IMR-90 (cell line): ENCODE measurements around the gene CHTF8. TPM values are rescaled to one million over a fixed set of nuclear protein-coding genes. Genes with fewer than 3 reads are reported as not detected.

Experiments used
- ATAC-seq: fragments of 200-7000 bp; cut with Tn5 transposase; 2 replicates; pipeline ENCODE4 v1.9.1; 2020; ENCODE audit warnings: low read depth, mild to moderate bottlenecking, moderate library complexity
- BruUV-seq: library from RNA; stranded (reverse); fragments of 400-500 nt; replicated peaks from 2 replicates; lab custom pipeline; 2021; lab: Mats Ljungman, UMichigan
- CTCF ChIA-PET: fragments of 300-600 bp; formaldehyde crosslinking; extraction: SDS; loops from one replicate; lab custom pipeline; 2021; ENCODE audit warnings: antibody characterized with exemption; lab: Yijun Ruan, JAX
- POLR2A ChIA-PET: fragments of 300-600 bp; sonication (Branson Sonifier 250); formaldehyde crosslinking; loops from one replicate; lab custom pipeline; 2022; ENCODE audit warnings: antibody characterized with exemption; ENCODE audit not compliant: unreplicated experiment; lab: Charles Lee
- DNase-seq: peaks from one replicate; pipeline ENCODE4 v3.0.0; 2013
- H2AFZ ChIP-seq: replicated peaks from 2 replicates; pipeline ENCODE3; 2013; ENCODE audit warnings: low read length, mild to moderate bottlenecking; ENCODE audit not compliant: poor library complexity
- H2AK5ac ChIP-seq: 2 replicates; pipeline ENCODE4 v1.6.1; 2013; ENCODE audit warnings: low read depth, low read length, inconsistent platforms
- H2AK9ac ChIP-seq: replicated peaks from 2 replicates; pipeline ENCODE3; 2013; ENCODE audit warnings: mild to moderate bottlenecking, low read depth, low read length, moderate library complexity; ENCODE audit not compliant: poor library complexity
- H2BK120ac ChIP-seq: 2 replicates; pipeline ENCODE4 v1.6.1; 2013; ENCODE audit warnings: low read depth, low read length, inconsistent platforms
- H2BK15ac ChIP-seq: 3 replicates; pipeline ENCODE4 v1.6.1; 2013; ENCODE audit warnings: low read depth, low read length, inconsistent platforms
- H2BK20ac ChIP-seq: 2 replicates; pipeline ENCODE4 v1.6.1; 2013; ENCODE audit warnings: low read depth, mild to moderate bottlenecking, inconsistent platforms, low read length, moderate library complexity
- H2BK5ac ChIP-seq: 2 replicates; pipeline ENCODE4 v1.6.1; 2013; ENCODE audit warnings: mild to moderate bottlenecking, low read depth, low read length, inconsistent platforms; ENCODE audit not compliant: poor library complexity, severe bottlenecking
- H3K14ac ChIP-seq: replicated peaks from 2 replicates; pipeline ENCODE4 v1.6.1; 2013; ENCODE audit warnings: low read depth, low read length, inconsistent platforms
- H3K18ac ChIP-seq: 2 replicates; pipeline ENCODE4 v1.6.1; 2013; ENCODE audit warnings: low read depth, low read length, control low read depth
- H3K23ac ChIP-seq: 2 replicates; pipeline ENCODE4 v1.6.1; 2013; ENCODE audit warnings: low read depth, low read length, inconsistent platforms
- H3K27ac ChIP-seq: 2 replicates; pipeline ENCODE4 v1.5.1; 2013; ENCODE audit warnings: mild to moderate bottlenecking, control low read depth, low read length; ENCODE audit not compliant: insufficient read depth
- H3K27me3 ChIP-seq: 2 replicates; pipeline ENCODE4 v1.6.1; 2013; ENCODE audit warnings: low read length; ENCODE audit not compliant: control insufficient read depth, insufficient read depth
- H3K36me3 ChIP-seq: 2 replicates; pipeline ENCODE4 v1.6.1; 2013; ENCODE audit warnings: low read length, mixed read lengths; ENCODE audit not compliant: control insufficient read depth, insufficient read depth
- H3K4ac ChIP-seq: 2 replicates; pipeline ENCODE4 v1.6.1; 2013; ENCODE audit warnings: low read depth, low read length, inconsistent platforms
- H3K4me1 ChIP-seq: 2 replicates; pipeline ENCODE4 v1.6.1; 2013; ENCODE audit warnings: low read length, mixed read lengths; ENCODE audit not compliant: control insufficient read depth, insufficient read depth
- H3K4me2 ChIP-seq: 2 replicates; pipeline ENCODE4 v1.6.1; 2013; ENCODE audit warnings: low read depth, mild to moderate bottlenecking, control low read depth, low read length, moderate library complexity
- H3K4me3 ChIP-seq: 2 replicates; pipeline ENCODE4 v1.5.1; 2013; ENCODE audit warnings: low read depth, mild to moderate bottlenecking, control low read depth, low read length, moderate library complexity; ENCODE audit not compliant: insufficient read depth
- H3K56ac ChIP-seq: 2 replicates; pipeline ENCODE4 v1.6.1; 2013; ENCODE audit warnings: low read length, inconsistent platforms; ENCODE audit not compliant: insufficient read depth; ENCODE audit errors: extremely low read depth
- H3K79me1 ChIP-seq, 2 experiments: 2 replicates each; pipeline ENCODE4 v1.6.1; 2013; ENCODE audit warnings: low read length in 2 of 2, inconsistent platforms in 1 of 2, low read depth in 1 of 2
- H3K9ac ChIP-seq: 2 replicates; pipeline ENCODE4 v1.6.1; 2013; ENCODE audit warnings: low read depth, low read length, control low read depth
- H3K9me1 ChIP-seq: 2 replicates; pipeline ENCODE4 v1.6.1; 2013; ENCODE audit warnings: low read length, inconsistent platforms; ENCODE audit not compliant: insufficient read depth
- H3K9me3 ChIP-seq: 2 replicates; pipeline ENCODE4 v1.6.1; 2013; ENCODE audit warnings: low read length; ENCODE audit not compliant: control insufficient read depth, insufficient read depth
- H4K20me1 ChIP-seq: 2 replicates; pipeline ENCODE4 v1.6.1; 2013; ENCODE audit warnings: low read length, inconsistent platforms; ENCODE audit not compliant: insufficient read depth
- H4K5ac ChIP-seq: 2 replicates; pipeline ENCODE4 v1.6.1; 2013; ENCODE audit warnings: mild to moderate bottlenecking, low read depth, low read length, control low read depth
- H4K8ac ChIP-seq, 2 experiments: 2 replicates each; pipeline ENCODE4 v1.6.1; 2013; ENCODE audit warnings: low read depth in 2 of 2, low read length in 2 of 2, control low read depth in 1 of 2, inconsistent platforms in 1 of 2
- H4K91ac ChIP-seq: 2 replicates; pipeline ENCODE4 v1.6.1; 2013; ENCODE audit warnings: low read depth, low read length, inconsistent platforms; ENCODE audit not compliant: insufficient read depth
- CEBPB ChIP-seq: IDR thresholded peaks from 2 replicates; pipeline ENCODE4 v1.6.1; 2012; ENCODE audit warnings: low read depth, low read length, improper control_type of control experiment
- WGBS, 2 experiments: methylation state at CpG; one replicate each; pipeline versions ENCODE4 v1.1.5 to v1.1.7; 2013; ENCODE audit warnings: missing lambda C conversion rate in 2 of 2; ENCODE audit not compliant: insufficient read length in 1 of 2; ENCODE audit errors: extremely low coverage in 2 of 2; 5-methylcytosine and 5-hydroxymethylcytosine counted together
- dilution Hi-C: fragments of 300-500 bp; cut with HindIII; formaldehyde crosslinking; loops from one replicate; pipeline ENCODE4 v1.14.3; 2018; ENCODE audit warnings: low sequenced_read_pairs; ENCODE audit not compliant: unreplicated experiment
- in situ Hi-C: fragments of 300-500 bp; cut with MboI; formaldehyde crosslinking; loops from 3 replicates; pipeline ENCODE4 v1.14.3; 2019; ENCODE audit warnings: low sequenced_read_pairs, inconsistent platforms, mixed read lengths
- intact Hi-C: fragments of 100-400 bp; cut with micrococcal nuclease; formaldehyde crosslinking; loops from 2 replicates; pipeline ENCODE4 v1.10.0; 2022
- polyA plus RNA-seq, 3 experiments: library from polyadenylated mRNA; depleted of rRNA; stranded (reverse); fragments of >200 nt; gene quantifications; 2 replicates each; pipeline ENCODE4 v1.2.3, GENCODE V29; 2012; ENCODE audit warnings: low replicate concordance in 1 of 3
- total RNA-seq: library from RNA; depleted of rRNA; stranded (reverse); fragments of >200 nt; gene quantifications from 2 replicates; pipeline ENCODE4 v1.2.3, GENCODE V29; 2012

CHTF8 gene
- total and polyA plus RNA-seq, 2 of the 4 experiments (the other 2 are of a cell fraction) = 47.1 to 122 TPM

- no peak overlapping the region for H3K23ac ChIP-seq
- no peak overlapping the region for H4K91ac ChIP-seq
- no peak overlapping the region for H2AK9ac ChIP-seq
- no peak overlapping the region for H2BK5ac ChIP-seq
- H3K4ac ChIP-seq = no peak overlapping the region
- H2BK120ac ChIP-seq = no peak overlapping the region
- ChIA-PET POLR2A (no interaction called here), CTCF (interaction anchor here (0.6 kb wide), 1 partner anchor 51 kb away, joined by 3 read pairs; no protein-coding TSS in a partner anchor)
- ATAC-seq (no peak), DNase-seq (no peak)
- H3K27me3 ChIP-seq = no peaks in the 10 kb centered on the region
- H3K56ac ChIP-seq = no peak overlapping the region
- no peak overlapping the region for H2BK15ac ChIP-seq
- no peaks in the 10 kb centered on the region for H3K9me3 ChIP-seq
- H3K27ac ChIP-seq = no peak overlapping the region
- H4K8ac ChIP-seq = no peak overlapping the region
- TF ChIP-seq CEBPB = no peak
- H3K36me3 ChIP-seq = peaks cover 55% of the 10 kb centered on the region
- WGBS, 2 experiments = no CpG with 5 or more reads among the region's 1 CpG
- in situ Hi-C loops (loop anchor here (5.0 to 10.0 kb wide), 3 partner anchors 141 to 411 kb away; no protein-coding TSS in a partner anchor), dilution Hi-C loops (no loop called here), intact Hi-C loops (no loop called here)
- no peaks in the 10 kb centered on the region for H3K4me1 ChIP-seq
- no peak overlapping the region for H2AK5ac ChIP-seq
- no peak overlapping the region for H3K9ac ChIP-seq
- H3K4me3 ChIP-seq = no peak overlapping the region
- H4K20me1 ChIP-seq = peaks cover 23% of the 10 kb centered on the region
- H3K14ac ChIP-seq = no peak overlapping the region
- H3K18ac ChIP-seq = no peak overlapping the region
- no peak overlapping the region for H4K5ac ChIP-seq
- no peak overlapping the region for H2BK20ac ChIP-seq
- H3K79me1 ChIP-seq = peaks cover 27 to 67% of the 10 kb centered on the region in 2 experiments
- peaks cover 11% of the 10 kb centered on the region for H3K9me1 ChIP-seq
- BruUV-seq = no TSS peak
- H2AFZ ChIP-seq = no peak overlapping the region
- H3K4me2 ChIP-seq = no peak overlapping the region
Measured at GRCh38 chr16:69115837-69116236, 16.6 kb downstream of the CHTF8 start.
